Gastroesophageal sphincter (tissue), 3 donors: ENCODE measurements around the gene NFIA.

Source experiments
- CTCF ChIP-seq, 4 experiments: fragments of 200-600 bp in 2 of 4; fragments of 450-650 bp in 2 of 4; sonication (generic) in 1 of 4; IDR thresholded peaks; one replicate each; pipeline ENCODE4 v1.5.1; 2017 to 2019; ENCODE audit warnings: antibody characterized with exemption in 4 of 4, mild to moderate bottlenecking in 2 of 4, moderate library complexity in 2 of 4
- EP300 ChIP-seq: sonication (generic); formaldehyde crosslinking; IDR thresholded peaks from one replicate; pipeline ENCODE4 v1.6.1; 2017; ENCODE audit warnings: antibody characterized with exemption, mild to moderate bottlenecking
- POLR2A ChIP-seq, 2 donors: fragments of 450-650 bp; IDR thresholded peaks; one replicate each; pipeline ENCODE4 v1.6.1; 2017; ENCODE audit warnings: antibody characterized with exemption in 2 of 2, mild to moderate bottlenecking in 2 of 2, moderate library complexity in 1 of 2

- TF ChIP-seq CTCF (IDR thresholded peaks at IDR 0.05) (no peak), POLR2A (IDR thresholded peaks at IDR 0.05) (peak; percentile 37 to 47), EP300 (no peak)
Observed at GRCh38 chr1:61082311-61083012, at the start of gene NFIA.
